ENCODE results near the gene MRPL51.
A peak's percentile ranks its signal among the peaks of the same experiment; 100 is the strongest.
"Not testable (repeated sequence)": the region's sequence is repeated elsewhere in the genome, so short reads cannot be mapped to it uniquely, and the experiment has no call there.

Gene MRPL51

DNA sequence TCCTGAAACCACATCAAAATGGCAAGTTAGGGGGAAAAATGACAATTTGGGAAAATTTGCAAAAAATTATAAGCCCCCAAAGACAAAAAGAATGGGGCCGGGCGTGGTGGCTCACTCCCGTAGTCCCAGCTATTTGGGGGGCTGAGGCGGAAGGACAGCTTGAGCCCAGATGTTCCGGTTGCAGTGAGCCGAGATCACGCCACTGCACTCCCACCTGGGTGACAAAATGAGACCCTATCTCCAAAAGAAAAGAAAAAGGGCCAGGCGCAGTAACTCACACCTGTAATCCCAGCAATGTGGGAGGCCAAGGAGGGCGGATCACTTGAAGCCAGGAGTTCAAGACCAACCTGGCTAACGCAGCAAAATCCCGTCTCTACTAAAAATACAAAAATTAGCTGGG is 20.6 kb downstream of the MRPL51 start:
- TF ChIP-seq, protein P1, sequence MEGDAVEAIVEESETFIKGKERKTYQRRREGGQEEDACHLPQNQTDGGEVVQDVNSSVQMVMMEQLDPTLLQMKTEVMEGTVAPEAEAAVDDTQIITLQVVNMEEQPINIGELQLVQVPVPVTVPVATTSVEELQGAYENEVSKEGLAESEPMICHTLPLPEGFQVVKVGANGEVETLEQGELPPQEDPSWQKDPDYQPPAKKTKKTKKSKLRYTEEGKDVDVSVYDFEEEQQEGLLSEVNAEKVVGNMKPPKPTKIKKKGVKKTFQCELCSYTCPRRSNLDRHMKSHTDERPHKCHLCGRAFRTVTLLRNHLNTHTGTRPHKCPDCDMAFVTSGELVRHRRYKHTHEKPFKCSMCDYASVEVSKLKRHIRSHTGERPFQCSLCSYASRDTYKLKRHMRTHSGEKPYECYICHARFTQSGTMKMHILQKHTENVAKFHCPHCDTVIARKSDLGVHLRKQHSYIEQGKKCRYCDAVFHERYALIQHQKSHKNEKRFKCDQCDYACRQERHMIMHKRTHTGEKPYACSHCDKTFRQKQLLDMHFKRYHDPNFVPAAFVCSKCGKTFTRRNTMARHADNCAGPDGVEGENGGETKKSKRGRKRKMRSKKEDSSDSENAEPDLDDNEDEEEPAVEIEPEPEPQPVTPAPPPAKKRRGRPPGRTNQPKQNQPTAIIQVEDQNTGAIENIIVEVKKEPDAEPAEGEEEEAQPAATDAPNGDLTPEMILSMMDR (IDR thresholded peaks at IDR 0.05; ENCODE audit: borderline replicate concordance, insufficient read depth, low read depth, low read length) = no peak
- H3K4me3 ChIP-seq (ENCODE audit: low read depth, low read length) = no peak overlapping the region

DNA sequence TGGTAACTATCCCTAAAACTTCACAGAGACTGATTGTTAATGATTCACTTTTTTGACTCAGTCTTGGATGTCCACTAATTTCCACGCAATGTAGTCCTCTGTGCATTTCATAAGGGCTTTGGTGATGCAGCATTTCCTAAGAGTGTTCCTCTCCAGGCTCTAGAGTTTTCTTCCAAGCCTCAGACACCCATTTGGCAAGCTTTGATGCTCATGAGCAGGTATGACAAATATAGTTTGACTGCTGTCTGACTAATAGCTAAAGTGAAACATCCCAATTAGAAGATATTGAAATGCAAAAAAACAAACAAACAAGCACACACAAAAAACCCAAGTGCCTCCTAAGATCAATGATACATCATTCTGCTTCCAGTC is 21.1 kb downstream of the MRPL51 start:
- TF ChIP-seq, protein P1 (IDR thresholded peaks at IDR 0.05; ENCODE audit: borderline replicate concordance, insufficient read depth, low read depth, low read length) = no peak
- H3K4me3 ChIP-seq (ENCODE audit: low read depth, low read length) = no peak overlapping the region

DNA sequence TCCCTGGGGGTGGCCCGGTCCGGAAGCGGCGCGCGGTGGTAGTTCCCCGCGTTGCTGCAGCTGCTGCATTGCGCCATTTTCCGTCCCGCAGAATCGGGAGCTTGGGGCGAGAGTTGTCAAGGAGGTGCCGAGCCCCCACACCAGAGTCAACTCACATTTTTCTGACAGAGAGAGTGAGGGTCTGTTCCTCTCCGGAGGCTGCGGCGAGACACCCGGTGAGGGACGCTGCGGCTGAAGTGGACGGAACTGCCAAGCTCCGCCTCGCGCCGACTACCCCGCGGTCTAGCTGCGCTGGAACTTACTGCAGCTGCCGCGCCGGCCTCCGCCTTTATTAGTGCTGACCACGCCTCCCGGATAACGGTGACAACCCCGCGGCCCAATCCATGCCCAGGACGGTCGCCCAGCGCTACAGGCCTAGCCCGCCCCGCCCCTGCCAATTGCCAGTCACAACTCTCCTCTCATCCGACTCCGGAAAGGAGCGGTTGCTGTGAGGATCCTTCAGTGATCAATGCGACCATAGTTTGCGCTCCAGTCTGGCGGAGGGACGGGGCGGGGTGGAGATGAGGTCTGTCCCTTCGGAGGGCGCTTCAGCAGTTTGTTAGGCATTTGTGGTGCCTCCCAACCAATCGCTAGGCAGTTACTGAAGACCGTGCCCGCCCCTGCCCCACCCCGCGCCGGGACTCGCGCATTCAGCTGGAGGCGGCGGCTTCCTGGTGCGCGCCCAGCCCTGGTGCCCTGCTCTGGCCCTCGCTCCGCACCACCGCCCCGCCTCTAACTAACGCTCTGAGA is 22.5 kb downstream of the MRPL51 start, which contains the start of gene VAMP1:
Gene VAMP1, minus strand, starts transcription at position 303 of the 789 bp plus-strand sequence. Its CDS starts 146 bp downstream, at position 157.
- peak within 1 kb of the TSS; percentile 78 for H3K4me3 ChIP-seq (ENCODE audit: low read depth, low read length)
- TF ChIP-seq, protein P1 (IDR thresholded peaks at IDR 0.05; ENCODE audit: borderline replicate concordance, insufficient read depth, low read depth, low read length) = no peak

DNA sequence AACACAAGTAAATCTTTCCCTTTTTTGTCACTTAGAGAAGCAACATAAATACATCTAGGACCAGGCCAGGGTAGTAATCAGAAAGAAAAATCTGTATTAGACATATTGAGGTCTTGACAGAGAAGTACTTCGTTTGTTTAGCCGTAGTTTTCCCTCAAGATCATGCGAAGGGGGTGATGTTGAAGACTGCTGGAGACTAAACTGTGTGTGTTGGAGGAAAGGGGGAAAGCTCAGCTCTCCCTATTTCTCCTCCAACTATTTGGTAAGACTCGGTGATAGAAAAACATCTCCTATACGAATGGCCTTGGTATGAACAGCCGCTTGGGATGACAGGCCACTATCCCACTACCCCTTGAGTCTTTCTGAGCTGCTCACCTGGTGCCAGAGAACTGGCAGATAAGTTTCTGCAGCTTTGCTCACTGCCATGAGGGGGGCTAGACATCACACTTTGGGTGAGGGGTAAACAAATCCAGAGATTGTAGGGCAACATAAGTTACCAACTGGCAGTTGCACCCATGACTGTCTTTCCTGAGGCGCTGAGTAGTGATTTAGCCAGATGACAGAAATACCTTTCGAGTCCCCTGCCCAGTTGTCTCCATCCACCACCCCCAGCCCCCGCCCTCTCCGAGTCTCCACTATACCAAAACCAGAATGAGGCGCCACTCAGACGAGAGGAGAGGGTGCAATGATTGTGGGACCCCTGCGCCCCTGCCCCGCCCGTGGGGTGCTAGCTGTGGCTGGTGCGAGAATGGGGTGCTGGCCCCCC is 23.3 kb downstream of the MRPL51 start:
- peak overlapping the region; percentile 78 for H3K4me3 ChIP-seq (ENCODE audit: low read depth, low read length)
- TF ChIP-seq, protein P1 (IDR thresholded peaks at IDR 0.05; ENCODE audit: borderline replicate concordance, insufficient read depth, low read depth, low read length) = no peak

DNA sequence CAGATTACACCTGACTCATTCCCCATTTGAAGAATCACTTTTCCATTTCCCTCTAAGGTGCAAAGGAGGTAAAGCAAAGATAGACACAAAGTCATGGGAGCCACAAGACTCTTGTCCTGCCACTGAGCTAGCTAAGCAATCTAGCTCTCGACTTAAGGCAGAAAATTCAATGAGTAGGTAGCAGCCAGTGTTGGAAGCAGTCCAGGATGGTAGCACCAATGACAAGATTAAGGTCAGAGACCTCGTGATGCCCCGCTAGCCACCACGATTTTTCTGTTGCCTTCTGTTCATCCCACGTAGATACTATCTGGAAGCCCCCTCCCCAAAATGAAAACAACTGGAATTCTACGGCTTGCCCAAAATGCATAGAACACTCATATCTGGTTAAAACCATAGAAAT is 24.0 kb downstream of the MRPL51 start:
- no peak overlapping the region for H3K4me3 ChIP-seq (ENCODE audit: low read depth, low read length)

DNA sequence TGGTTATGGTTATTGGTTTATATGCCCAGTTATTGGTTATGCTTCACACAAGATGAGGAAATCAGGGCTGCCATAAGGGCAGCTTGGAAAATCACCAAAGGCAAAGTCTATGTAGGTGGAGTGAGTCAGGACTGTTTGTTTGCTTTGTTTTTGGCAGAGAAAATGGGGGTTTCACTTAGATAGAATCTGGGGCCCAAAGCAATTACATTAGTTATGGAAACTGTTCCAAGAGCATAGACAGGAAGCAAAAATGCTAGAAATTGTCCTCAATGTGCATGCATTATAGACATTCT is 24.8 kb downstream of the MRPL51 start:
- TF ChIP-seq, protein P1 (IDR thresholded peaks at IDR 0.05; ENCODE audit: borderline replicate concordance, insufficient read depth, low read depth, low read length) = no peak
- no peak overlapping the region for H3K4me3 ChIP-seq (ENCODE audit: low read depth, low read length)

More for the DNA sequence above, 24.0 kb downstream of the MRPL51 start:
- TF ChIP-seq, protein P1 (IDR thresholded peaks at IDR 0.05; ENCODE audit: borderline replicate concordance, insufficient read depth, low read depth, low read length) = no peak

DNA sequence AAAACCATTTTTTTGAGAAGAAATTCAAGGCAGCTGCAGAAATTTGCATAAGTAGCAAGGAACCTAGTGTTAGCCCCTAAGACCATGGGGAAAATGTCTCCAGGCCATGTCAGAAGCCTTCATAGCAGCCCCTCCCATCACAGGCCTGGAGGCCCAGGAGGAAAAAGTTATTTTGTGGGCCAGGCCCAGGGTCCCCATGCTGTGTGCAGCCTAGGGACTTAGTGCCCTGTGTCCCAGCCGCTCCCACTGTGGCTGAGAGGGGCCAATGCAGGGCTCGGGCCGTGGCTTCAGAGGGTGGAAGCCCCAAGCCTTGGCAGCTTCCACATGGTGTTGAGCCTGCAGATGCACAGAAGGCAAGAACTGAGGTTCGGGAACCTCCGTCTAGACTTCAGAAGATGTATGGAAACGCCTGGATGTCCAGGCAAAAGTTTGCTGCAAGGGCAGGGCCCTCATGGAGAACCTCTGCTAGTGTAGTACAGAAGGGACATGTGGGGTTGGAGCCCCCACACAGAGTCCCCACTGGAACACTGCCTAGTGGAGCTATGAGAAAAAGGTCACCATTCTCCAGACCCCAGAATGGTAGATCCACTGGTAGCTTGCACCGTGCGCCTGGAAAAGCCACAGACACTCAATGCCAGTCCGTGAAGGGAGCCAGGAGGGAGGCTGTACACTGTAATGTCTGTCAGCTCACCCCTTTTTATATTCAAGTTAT is 25.3 kb downstream of the MRPL51 start:
- not testable (repeated sequence) for H3K4me3 ChIP-seq (ENCODE audit: low read depth, low read length)

DNA sequence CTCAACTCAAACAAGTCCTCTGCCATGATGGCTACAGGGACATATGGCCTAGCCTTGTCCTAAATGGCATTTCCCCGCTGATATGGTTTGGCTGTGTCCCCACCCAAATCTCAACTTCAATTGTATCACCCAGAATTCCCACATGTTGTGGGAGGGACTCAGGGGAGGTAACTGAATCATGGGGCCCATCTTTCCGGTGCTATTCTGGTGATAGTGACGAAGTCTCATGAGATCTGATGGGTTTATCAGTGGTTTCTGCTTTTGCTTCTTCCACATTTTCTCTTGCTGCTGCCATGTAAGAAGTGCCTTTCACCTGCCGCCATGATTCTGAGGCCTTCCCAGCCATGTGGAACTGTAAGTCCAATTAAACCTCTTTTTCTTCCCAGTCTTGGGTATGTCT is 26.3 kb downstream of the MRPL51 start:
- not testable (repeated sequence) for H3K4me3 ChIP-seq (ENCODE audit: low read depth, low read length)
